AG20443 (cell line): Measurements from ENCODE around the gene PRKG1.
A peak's percentile ranks its signal among the peaks of the same experiment; 100 is the strongest.
"Not testable (repeated sequence)": the region's sequence is repeated elsewhere in the genome, so short reads cannot be mapped to it uniquely, and the experiment has no call there.

ENCODE experiments used
- DNase-seq: peaks from one replicate; pipeline ENCODE4 v3.0.0; 2012; ENCODE audit warnings: low spot score, mixed read lengths

Gene PRKG1

GRCh38 chr10:51705774-51706173 is 631.5 kb downstream of the PRKG1 start:
- no peak for DNase-seq

- DNase-seq: peak; percentile 77
Observed at GRCh38 chr10:51706225-51706624, 631.9 kb downstream of the PRKG1 start.

GRCh38 chr10:51707392-51707791 is 633.1 kb downstream of the PRKG1 start:
- no peak for DNase-seq

- DNase-seq: no peak
Observed at GRCh38 chr10:51707821-51708424, 633.6 kb downstream of the PRKG1 start.

- no peak for DNase-seq
Observed at GRCh38 chr10:51708609-51709008, 634.3 kb downstream of the PRKG1 start.

- DNase-seq: no peak
Observed at GRCh38 chr10:51709324-51709972, 635.2 kb downstream of the PRKG1 start.

- no peak for DNase-seq
Observed at GRCh38 chr10:51711519-51711891, 637.2 kb downstream of the PRKG1 start.

- peak; percentile 11 for DNase-seq
Observed at GRCh38 chr10:51716981-51717380, 642.7 kb downstream of the PRKG1 start.

- DNase-seq: peak; percentile 11
Observed at GRCh38 chr10:51718804-51719291, 644.6 kb downstream of the PRKG1 start.

GRCh38 chr10:51724038-51724437 is 649.8 kb downstream of the PRKG1 start:
- no peak for DNase-seq

GRCh38 chr10:51729822-51730555 is 655.7 kb downstream of the PRKG1 start:
- DNase-seq: no peak

GRCh38 chr10:51733057-51733456 is 658.8 kb downstream of the PRKG1 start:
- peak; percentile 27 for DNase-seq

GRCh38 chr10:51743146-51743545 is 668.9 kb downstream of the PRKG1 start:
- DNase-seq: peak; percentile 23

GRCh38 chr10:51744235-51745000 is 670.1 kb downstream of the PRKG1 start:
- no peak for DNase-seq

GRCh38 chr10:51745397-51745796 is 671.1 kb downstream of the PRKG1 start:
- DNase-seq: no peak

- no peak for DNase-seq
Observed at GRCh38 chr10:51747216-51747615, 672.9 kb downstream of the PRKG1 start.

GRCh38 chr10:51748959-51749358 is 674.7 kb downstream of the PRKG1 start:
- no peak for DNase-seq

- DNase-seq: no peak
Observed at GRCh38 chr10:51758366-51758765, 684.1 kb downstream of the PRKG1 start.

GRCh38 chr10:51758838-51759237 is 684.6 kb downstream of the PRKG1 start:
- DNase-seq: not testable (repeated sequence)

GRCh38 chr10:51759896-51760534 is 685.7 kb downstream of the PRKG1 start:
- no peak for DNase-seq

GRCh38 chr10:51760864-51761640 is 686.8 kb downstream of the PRKG1 start:
- DNase-seq: no peak
